NCI-H345 treated with DMSO at 0.1 percent for 48 hours (cell line): ENCODE measurements around the gene MRPL44.

Source experiments
- DNase-seq: peaks from one replicate; lab custom pipeline; 2025; ENCODE audit not compliant: unreplicated experiment; lab: John Stamatoyannopoulos, UW

The MRPL44 gene

GRCh38 chr2:223969856-223970255, 12.6 kb downstream of the MRPL44 start:
- no peak for DNase-seq

GRCh38 chr2:223970343-223971128, 13.3 kb downstream of the MRPL44 start:
- DNase-seq = peak; percentile 36

GRCh38 chr2:223971731-223972130, 14.5 kb downstream of the MRPL44 start:
- DNase-seq = no peak

- DNase-seq = no peak
Observed at GRCh38 chr2:223972656-223973102, 15.4 kb downstream of the MRPL44 start.

- DNase-seq = no peak
Observed at GRCh38 chr2:223973606-223974005, 16.3 kb downstream of the MRPL44 start.

GRCh38 chr2:223976635-223977226, 19.5 kb downstream of the MRPL44 start:
- no peak for DNase-seq

GRCh38 chr2:223978451-223978850, 21.2 kb downstream of the MRPL44 start:
- no peak for DNase-seq

- no peak for DNase-seq
Observed at GRCh38 chr2:223979730-223980396, 22.6 kb downstream of the MRPL44 start.

GRCh38 chr2:223980397-223980735, 23.1 kb downstream of the MRPL44 start:
- DNase-seq = no peak

- no peak for DNase-seq
Observed at GRCh38 chr2:223980803-223981202, 23.5 kb downstream of the MRPL44 start.

- DNase-seq = no peak
Observed at GRCh38 chr2:223981241-223981640, 24.0 kb downstream of the MRPL44 start.

GRCh38 chr2:223989206-223989855, 32.1 kb downstream of the MRPL44 start:
- DNase-seq = no peak

GRCh38 chr2:223989856-223990232, 32.6 kb downstream of the MRPL44 start:
- DNase-seq = no peak

GRCh38 chr2:223991611-223992010, 34.3 kb downstream of the MRPL44 start:
- no peak for DNase-seq

GRCh38 chr2:223993634-223994232, 36.5 kb downstream of the MRPL44 start:
- peak; percentile 59 for DNase-seq

GRCh38 chr2:223994562-223995162, 37.4 kb downstream of the MRPL44 start:
- no peak for DNase-seq

GRCh38 chr2:223995569-223995968, 38.3 kb downstream of the MRPL44 start:
- DNase-seq = no peak

GRCh38 chr2:223996391-223996790, 39.1 kb downstream of the MRPL44 start:
- DNase-seq = no peak

- no peak for DNase-seq
Observed at GRCh38 chr2:223997938-223998337, 40.7 kb downstream of the MRPL44 start.

- DNase-seq = no peak
Observed at GRCh38 chr2:223998948-223999347, 41.7 kb downstream of the MRPL44 start.

GRCh38 chr2:223999862-224000261, 42.6 kb downstream of the MRPL44 start:
- DNase-seq = no peak
